Measurements from ENCODE around the gene CCDC85C.

The CCDC85C gene

DNA sequence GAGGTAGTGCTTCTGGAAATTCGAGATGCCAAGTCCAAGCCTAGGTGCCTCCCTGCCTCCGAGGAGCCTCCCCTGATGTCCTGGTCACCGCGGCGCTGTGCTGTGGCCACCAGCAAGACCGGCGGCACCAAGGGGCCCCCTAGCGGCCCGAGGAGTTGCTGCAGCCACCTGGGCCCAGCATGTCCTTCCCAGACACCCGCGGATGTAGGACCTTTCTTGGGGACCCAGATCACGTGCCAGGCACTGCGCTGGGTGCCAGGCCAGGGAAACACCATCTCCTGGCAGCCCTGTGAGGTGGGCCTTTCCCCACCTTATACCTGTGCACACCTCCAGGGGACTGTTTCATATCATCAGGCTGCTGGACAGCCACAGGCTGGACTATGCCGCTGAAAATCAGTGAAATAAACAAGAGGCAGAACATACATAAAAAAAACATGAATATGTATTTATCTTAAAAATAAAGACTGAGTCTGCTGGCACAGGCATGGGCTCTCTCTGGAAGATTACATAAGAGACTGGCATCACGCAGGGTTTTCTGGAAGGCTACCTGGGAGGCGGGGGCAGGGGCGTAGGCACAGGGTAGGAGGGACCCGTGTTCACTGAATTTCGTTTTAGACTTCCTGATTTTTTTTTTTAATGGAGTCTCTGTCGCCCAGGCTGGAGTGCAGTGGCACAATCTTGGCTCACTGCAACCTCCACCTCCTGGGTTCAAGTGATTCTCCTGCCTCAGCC is 25.0 kb upstream of the CCDC85C start:
- DNase-seq: peak; percentile 48 to 77

- no peak for DNase-seq
These were observed 23.7 kb upstream of the CCDC85C start for GRCh38 chr14:99627510-99628381.

- no peak for DNase-seq
These were observed 23.1 kb upstream of the CCDC85C start for GRCh38 chr14:99627100-99627499.

- DNase-seq: no peak
These were observed 22.1 kb upstream of the CCDC85C start for GRCh38 chr14:99626041-99626648.

- DNase-seq: no peak
These were observed 21.5 kb upstream of the CCDC85C start for GRCh38 chr14:99625476-99625875.

GRCh38 chr14:99624971-99625370 is 21.0 kb upstream of the CCDC85C start:
- DNase-seq: no peak

DNA sequence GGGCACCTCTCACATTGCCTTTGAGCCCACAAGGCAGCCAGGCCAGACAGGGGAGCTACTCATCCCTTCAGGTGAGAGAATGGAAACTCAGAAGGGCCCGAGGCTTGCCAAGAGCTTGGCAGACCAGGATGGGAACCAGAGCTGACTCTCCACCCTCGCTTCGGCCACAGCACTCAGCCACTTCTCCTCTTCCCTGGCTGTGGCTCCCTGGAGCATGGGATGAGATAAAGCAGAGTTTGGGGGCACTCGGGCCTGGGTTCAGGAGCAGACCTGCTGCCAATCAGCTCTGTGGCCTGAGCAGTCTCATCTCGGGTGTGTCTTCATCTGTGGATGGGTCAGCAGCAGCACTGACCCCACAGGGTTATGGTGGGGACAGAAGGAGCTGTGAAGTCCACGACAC is 20.0 kb upstream of the CCDC85C start:
- no peak for DNase-seq

- no peak for DNase-seq
These were observed 17.9 kb upstream of the CCDC85C start for GRCh38 chr14:99621948-99622347.

- DNase-seq: no peak
These were observed 16.1 kb upstream of the CCDC85C start for GRCh38 chr14:99619835-99620834.

DNA sequence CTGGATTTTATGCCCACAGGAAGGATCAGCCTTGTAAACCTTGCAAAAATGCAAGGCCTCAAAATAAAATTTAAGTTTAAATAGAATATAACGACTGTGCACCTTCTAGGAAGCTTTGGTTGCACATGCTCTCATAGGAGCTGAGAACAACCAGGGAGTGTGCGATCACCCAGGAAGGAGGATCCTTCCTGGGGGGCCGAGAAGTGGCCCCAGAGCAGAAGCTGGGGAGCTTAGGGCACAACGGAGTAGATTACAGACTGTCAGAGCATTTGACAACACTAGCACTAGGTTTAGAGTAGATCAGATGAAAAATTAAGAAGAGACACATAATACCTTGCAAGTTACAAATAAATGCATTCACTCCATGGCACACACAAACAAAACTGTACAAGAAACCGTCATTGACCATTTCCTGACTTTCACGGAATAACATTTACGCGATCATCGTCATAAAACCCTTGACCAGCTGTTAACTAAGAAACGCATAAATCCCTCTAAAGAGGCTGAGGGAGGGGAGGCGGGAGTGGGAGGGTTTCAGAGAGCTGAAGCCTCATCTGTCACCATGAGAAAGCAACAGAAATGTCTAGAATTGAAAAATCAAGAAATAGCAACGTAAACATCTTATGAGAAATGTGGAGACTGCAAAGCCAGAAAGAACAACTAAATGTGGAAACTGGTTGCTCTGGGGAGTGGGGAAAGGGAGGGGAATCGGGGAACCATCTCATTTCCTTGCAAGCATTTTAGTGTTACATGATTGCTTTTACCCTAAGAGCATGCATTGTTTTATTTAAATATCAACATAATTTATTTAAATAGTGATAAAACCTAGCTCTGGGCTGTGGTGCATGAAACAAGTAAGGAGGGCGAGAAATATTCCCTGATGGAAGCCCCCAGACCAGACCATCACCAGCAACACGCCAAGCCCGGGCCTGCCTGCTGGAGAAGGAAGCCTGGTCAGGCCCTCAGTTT is 13.1 kb upstream of the CCDC85C start:
- DNase-seq: no peak

GRCh38 chr14:99615497-99616157 is 11.6 kb upstream of the CCDC85C start:
- DNase-seq: peak in 1 of 2 donors; percentile 17

- no peak for DNase-seq
These were observed 8.8 kb upstream of the CCDC85C start for GRCh38 chr14:99612738-99613330.

DNA sequence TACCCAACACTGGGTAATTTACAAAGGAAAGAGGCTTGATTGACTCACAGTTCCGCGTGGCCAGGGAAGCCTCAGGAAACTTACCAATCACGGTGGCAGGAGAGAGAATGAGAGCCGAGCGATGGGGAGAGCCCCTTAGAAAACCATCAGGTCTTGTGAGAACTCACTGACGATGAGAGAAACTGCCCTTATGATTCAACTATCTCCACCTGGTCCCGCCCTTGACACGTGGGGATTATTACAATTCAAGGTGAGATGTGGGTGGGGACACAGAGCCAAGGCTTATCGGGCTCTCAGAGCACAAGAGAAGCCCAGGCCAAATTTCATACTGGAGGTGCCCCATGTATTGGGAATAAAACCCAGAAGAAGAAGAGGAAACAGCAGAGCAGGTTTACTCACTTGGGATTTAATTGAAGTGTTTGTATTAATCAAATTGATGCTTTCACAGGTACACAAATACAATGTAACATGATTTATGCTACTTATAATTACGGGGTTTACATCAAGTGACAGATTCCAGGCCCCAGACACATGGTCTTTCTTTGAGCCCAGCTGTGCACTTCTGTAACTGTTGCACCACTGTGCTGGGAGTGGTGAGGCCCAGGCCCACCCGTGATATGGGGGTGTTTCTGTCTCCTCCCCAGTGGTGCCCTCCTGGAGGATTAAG is 8.2 kb upstream of the CCDC85C start:
- no peak for DNase-seq

GRCh38 chr14:99611646-99612045 is 7.6 kb upstream of the CCDC85C start:
- DNase-seq: no peak

GRCh38 chr14:99609245-99610170 is 5.5 kb upstream of the CCDC85C start:
- DNase-seq: no peak

DNA sequence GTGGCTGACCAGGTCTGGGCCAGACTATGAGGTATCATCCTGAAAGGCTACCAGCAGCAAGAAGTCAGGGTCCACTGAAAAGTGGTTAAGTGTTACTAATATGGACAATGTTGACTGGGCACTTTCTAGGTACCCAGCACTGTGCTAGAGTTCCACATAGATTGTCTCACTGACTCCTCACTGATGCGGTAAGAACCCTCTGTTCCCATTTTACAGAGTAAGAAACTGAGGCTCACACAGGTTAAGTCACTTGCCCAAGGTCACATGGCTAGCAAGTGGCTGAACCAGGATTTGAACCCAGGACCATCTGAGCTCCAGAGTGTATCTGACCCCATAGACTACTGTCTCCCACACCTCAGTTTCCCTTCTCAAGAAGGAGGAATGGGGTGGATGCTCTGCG is 4.6 kb upstream of the CCDC85C start:
- DNase-seq: no peak

DNA sequence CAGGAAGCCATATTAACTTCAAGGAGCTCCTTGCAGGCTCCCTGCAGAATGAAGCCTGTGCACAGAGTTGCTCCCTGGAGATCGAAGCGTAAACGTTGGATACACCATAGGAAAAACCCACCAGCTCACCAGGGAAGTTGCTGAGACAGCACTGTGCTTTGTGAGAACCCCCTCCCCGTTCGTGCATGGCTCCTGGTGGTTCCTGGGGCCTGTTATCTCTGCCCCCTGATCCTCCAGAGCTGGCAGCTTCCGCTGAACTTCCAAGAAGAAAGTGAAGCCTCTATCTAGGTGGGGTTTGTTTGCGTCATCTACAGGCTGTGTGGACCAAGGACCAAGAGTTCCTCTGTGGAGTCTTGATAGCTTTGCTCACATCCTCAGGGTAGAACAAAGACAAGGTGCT is 2.4 kb upstream of the CCDC85C start:
- no peak for DNase-seq

DNA sequence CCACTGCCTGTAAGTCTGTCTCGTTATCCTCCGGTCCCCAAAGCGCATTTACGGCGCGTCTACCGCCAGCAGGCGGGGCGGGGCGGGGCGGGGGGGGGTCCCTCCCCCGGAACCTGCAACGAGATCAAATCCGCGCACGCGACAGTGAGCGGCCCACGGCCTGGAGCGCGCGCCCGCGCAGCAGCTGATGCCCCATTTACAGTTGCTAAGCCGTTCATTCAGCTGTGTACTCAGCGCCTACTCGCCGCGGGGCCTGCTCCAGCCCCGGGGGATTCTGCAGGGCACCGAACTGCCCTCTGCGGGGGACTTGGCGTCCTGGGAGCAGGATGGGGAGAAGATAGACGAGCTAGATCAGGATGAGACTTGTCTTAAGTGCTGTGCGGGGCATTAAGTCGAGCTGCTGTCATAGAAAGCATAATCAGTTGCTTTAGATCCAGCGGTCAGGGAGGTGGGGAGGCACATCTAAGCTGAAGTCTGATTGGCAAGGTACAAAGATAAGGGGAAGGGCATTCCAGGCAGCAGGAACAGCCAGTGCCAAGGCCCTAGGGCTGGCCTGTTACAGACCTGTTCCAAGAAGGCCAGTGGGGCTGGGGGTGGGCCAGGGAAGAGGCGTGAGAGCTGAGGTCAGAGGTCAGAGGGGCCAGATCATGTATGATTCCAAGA is 1.4 kb upstream of the CCDC85C start:
- peak; percentile 12 to 24 for DNase-seq

Data from hippocampal formation (tissue), 2 donors.